OCI-LY7 (cell line): ENCODE measurements around the gene TRIM7. TPM values are rescaled to one million over a fixed set of nuclear protein-coding genes. Genes with fewer than 3 reads are reported as not detected.

Experiments used
- BruUV-seq: library from RNA; stranded (reverse); fragments of 400-500 nt; replicated peaks from 2 replicates; lab custom pipeline; 2021; lab: Mats Ljungman, UMichigan
- CTCF ChIA-PET: fragments of 300-600 bp; sonication (Branson Sonifier 250); formaldehyde crosslinking; loops from one replicate; lab custom pipeline; 2022; ENCODE audit warnings: antibody characterized with exemption; ENCODE audit not compliant: unreplicated experiment; lab: Charles Lee
- POLR2A ChIA-PET: fragments of 300-600 bp; sonication (Branson Sonifier 250); formaldehyde crosslinking; loops from one replicate; lab custom pipeline; 2022; ENCODE audit warnings: antibody characterized with exemption; lab: Charles Lee
- DNase-seq: peaks from one replicate; pipeline ENCODE4 v3.0.0-alpha.2; 2015; ENCODE audit warnings: low spot score
- H2AFZ ChIP-seq: fragments of 200-600 bp; sonication (generic), shearing (Covaris generic); 2 replicates; pipeline ENCODE4 v1.6.1; 2014; ENCODE audit warnings: mild to moderate bottlenecking, antibody characterized with exemption, low read length, moderate library complexity
- H3K27ac ChIP-seq: fragments of 200-600 bp; sonication (generic); 2 replicates; pipeline ENCODE4 v1.5.1; 2014; ENCODE audit warnings: mixed run types, low read depth, mild to moderate bottlenecking, moderate library complexity, low read length, inconsistent platforms; ENCODE audit not compliant: poor library complexity, severe bottlenecking
- H3K36me3 ChIP-seq: fragments of 200-600 bp; sonication (generic); 2 replicates; pipeline ENCODE4 v1.6.1; 2014; ENCODE audit warnings: mild to moderate bottlenecking, antibody characterized with exemption, low read length, moderate library complexity, mixed read lengths; ENCODE audit not compliant: insufficient read depth
- H3K4me1 ChIP-seq: fragments of 200-600 bp; sonication (generic); 2 replicates; pipeline ENCODE4 v1.5.1; 2014; ENCODE audit warnings: mild to moderate bottlenecking, low read length; ENCODE audit not compliant: insufficient read depth, poor library complexity, severe bottlenecking
- H3K4me2 ChIP-seq: fragments of 200-600 bp; sonication (generic); 2 replicates; pipeline ENCODE4 v1.6.1; 2014; ENCODE audit warnings: mild to moderate bottlenecking, low read length
- H3K4me3 ChIP-seq: fragments of 200-600 bp; sonication (generic); 2 replicates; pipeline ENCODE4 v1.5.1; 2014; ENCODE audit warnings: mild to moderate bottlenecking, low read depth, low read length; ENCODE audit not compliant: poor library complexity, severe bottlenecking
- H3K79me2 ChIP-seq: fragments of 200-600 bp; sonication (generic); 2 replicates; pipeline ENCODE4 v1.6.1; 2016; ENCODE audit warnings: low read depth, mild to moderate bottlenecking, low read length, moderate library complexity, mixed read lengths; ENCODE audit not compliant: insufficient read depth
- H3K9me2 ChIP-seq: fragments of 200-600 bp; sonication (generic); 2 replicates; pipeline ENCODE4 v1.6.1; 2016; ENCODE audit warnings: mild to moderate bottlenecking, low read length, mixed read lengths; ENCODE audit not compliant: insufficient read depth
- H3K9me3 ChIP-seq: fragments of 200-600 bp; sonication (generic); 2 replicates; pipeline ENCODE4 v1.6.1; 2014; ENCODE audit warnings: mild to moderate bottlenecking, mixed run types, low read length, mixed read lengths
- H4K20me1 ChIP-seq: fragments of 200-600 bp; sonication (generic); 2 replicates; pipeline ENCODE4 v1.6.1; 2014; ENCODE audit warnings: mild to moderate bottlenecking, antibody characterized with exemption, low read length, moderate library complexity, mixed read lengths; ENCODE audit not compliant: insufficient read depth
- EZH2phosphoT487 ChIP-seq: fragments of 200-600 bp; sonication (generic); IDR thresholded peaks from 2 replicates; pipeline ENCODE4 v1.6.1; 2018; ENCODE audit warnings: low read depth, borderline replicate concordance, mild to moderate bottlenecking, mixed run types, antibody characterized with exemption, low read length, moderate library complexity, mixed read lengths
- intact Hi-C: fragments of 100-400 bp; cut with micrococcal nuclease; formaldehyde crosslinking; loops from one replicate; pipeline ENCODE4 v1.10.0; 2022; ENCODE audit not compliant: unreplicated experiment
- total RNA-seq, 2 experiments: library from RNA; depleted of rRNA in 1 of 2; stranded (reverse); fragments of >200 nt in 1 of 2; shearing (Covaris generic) in 1 of 2; gene quantifications; 2 replicates each; pipeline ENCODE4 v1.2.3, GENCODE V29; 2014 to 2022
- TF ChIP-seq, protein P1 (sequence below): fragments of 200-600 bp; sonication (generic); conservative IDR thresholded peaks from 2 replicates; pipeline ENCODE4 v1.5.1; 2014; ENCODE audit warnings: mild to moderate bottlenecking, antibody characterized with exemption, low read length, moderate library complexity, mixed read lengths

The TRIM7 gene
- total RNA-seq, 2 experiments from 2014 or later, result 0.22 to 1.8 TPM

DNA sequence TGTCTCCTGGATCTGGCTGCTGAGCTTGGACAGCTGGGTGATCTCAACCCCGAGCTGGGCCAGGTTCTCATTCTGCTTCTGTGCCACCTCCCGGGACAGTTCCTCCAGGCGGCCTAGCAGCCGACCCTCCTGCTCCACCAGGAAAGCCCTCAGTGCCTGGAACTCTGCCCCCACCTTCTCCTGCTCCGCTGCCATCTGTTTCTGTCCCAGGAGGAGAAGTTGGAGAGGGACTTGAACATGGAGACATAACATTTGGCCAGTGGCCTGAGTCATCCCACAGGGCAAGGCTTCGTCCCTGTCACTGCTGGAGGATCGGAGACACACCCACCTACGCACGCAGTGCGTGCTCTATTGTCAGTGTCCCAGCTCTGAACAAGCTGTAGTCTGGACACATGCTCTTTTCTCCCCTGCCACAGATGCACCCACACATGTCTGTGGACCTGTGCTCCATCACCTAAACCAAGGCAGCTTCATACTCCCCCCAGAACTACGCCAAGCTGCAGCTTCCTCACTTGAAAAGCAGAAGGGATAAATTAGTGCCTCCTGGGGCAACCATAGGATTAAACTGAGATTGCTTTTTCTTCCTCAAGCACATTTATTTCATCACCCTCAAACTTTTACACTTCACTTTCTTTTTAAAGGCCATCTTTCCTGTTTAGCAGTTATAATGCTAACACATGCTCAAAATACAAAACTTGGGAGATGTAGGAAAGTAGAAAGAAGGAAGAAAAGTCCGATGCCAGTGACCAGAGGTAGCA lies 4.9 kb downstream of the TRIM7 start:
- no peak for DNase-seq
- POLR2A ChIA-PET, result interaction anchor here (0.8 to 2.5 kb wide), 3 partner anchors 8 to 13 kb away, joined by 3 to 11 read pairs (median 4); no protein-coding TSS in a partner anchor
- peaks cover 55% of the 10 kb centered on the region for H3K4me1 ChIP-seq
- TF ChIP-seq, protein P1, sequence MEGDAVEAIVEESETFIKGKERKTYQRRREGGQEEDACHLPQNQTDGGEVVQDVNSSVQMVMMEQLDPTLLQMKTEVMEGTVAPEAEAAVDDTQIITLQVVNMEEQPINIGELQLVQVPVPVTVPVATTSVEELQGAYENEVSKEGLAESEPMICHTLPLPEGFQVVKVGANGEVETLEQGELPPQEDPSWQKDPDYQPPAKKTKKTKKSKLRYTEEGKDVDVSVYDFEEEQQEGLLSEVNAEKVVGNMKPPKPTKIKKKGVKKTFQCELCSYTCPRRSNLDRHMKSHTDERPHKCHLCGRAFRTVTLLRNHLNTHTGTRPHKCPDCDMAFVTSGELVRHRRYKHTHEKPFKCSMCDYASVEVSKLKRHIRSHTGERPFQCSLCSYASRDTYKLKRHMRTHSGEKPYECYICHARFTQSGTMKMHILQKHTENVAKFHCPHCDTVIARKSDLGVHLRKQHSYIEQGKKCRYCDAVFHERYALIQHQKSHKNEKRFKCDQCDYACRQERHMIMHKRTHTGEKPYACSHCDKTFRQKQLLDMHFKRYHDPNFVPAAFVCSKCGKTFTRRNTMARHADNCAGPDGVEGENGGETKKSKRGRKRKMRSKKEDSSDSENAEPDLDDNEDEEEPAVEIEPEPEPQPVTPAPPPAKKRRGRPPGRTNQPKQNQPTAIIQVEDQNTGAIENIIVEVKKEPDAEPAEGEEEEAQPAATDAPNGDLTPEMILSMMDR, result no peak
- no peak for TF ChIP-seq EZH2phosphoT487
- H2AFZ ChIP-seq, result peak overlapping the region; percentile 61; the same call in 1 of the 2 replicates
- intact Hi-C loops, result no loop called here
- H3K9me2 ChIP-seq, result no peaks in the 10 kb centered on the region
- no TSS peak for BruUV-seq
- H3K4me2 ChIP-seq, result peak overlapping the region; percentile 44
- H3K36me3 ChIP-seq, result no peaks in the 10 kb centered on the region
- no peak overlapping the region for H3K4me3 ChIP-seq
- no peaks in the 10 kb centered on the region for H3K79me2 ChIP-seq
- CTCF ChIA-PET, result no interaction called here
- H3K9me3 ChIP-seq, result no peaks in the 10 kb centered on the region
- no peak overlapping the region for H3K27ac ChIP-seq
- H4K20me1 ChIP-seq, result no peaks in the 10 kb centered on the region

DNA sequence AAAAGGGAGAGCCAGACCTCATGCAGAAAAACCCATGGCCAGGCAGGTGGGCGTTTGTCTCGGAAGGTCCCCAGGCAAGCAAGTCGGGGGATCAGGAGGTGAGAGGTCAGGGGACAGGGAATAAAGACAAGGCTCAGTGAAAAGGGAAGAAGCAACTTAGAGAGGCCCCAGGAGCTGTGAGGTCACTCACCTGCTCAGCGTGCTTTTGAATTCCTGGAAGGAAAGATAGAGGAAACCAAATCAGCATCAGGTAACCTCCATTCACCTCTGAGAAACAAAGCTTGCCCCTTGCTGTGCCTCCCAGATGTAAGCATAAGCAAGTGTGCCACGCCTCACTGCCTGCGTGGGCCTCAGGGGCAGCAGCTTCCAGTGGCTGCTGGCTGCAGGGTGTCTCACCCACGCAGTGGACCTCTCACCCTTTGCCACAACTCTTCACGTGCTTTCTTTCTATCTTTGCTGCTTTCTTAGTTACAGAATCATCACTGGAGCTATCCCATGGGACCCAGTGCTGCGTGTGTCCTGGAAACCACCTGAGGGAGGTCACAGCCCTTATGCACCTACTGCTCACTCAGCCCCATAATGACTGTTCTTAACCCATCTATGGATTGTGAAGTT lies 6.0 kb downstream of the TRIM7 start:
- Histone ChIP-seq H3K4me1 (peaks cover 44% of the 10 kb centered on the region), H4K20me1 (no peaks in the 10 kb centered on the region), H3K36me3 (no peaks in the 10 kb centered on the region), H3K4me3 (no peak overlapping the region), H3K79me2 (no peaks in the 10 kb centered on the region), H3K9me3 (no peaks in the 10 kb centered on the region), H2AFZ (no peak overlapping the region), H3K9me2 (no peaks in the 10 kb centered on the region), H3K4me2 (peak overlapping the region; percentile 42), H3K27ac (no peak overlapping the region)
- TF ChIP-seq, protein P1, result no peak
- ChIA-PET POLR2A (interaction anchor here (0.8 to 2.5 kb wide), 3 partner anchors 9 to 14 kb away, joined by 3 to 11 read pairs (median 4); no protein-coding TSS in a partner anchor), CTCF (no interaction called here)
- no TSS peak for BruUV-seq
- intact Hi-C loops, result no loop called here
- DNase-seq, result no peak
